ENCODE results near the gene CRBN. TPM values are rescaled to one million over a fixed set of nuclear protein-coding genes. Genes with fewer than 3 reads are reported as not detected.

CRBN gene
- 10 to 100 TPM; 35.2 to 40.2 TPM for total RNA-seq

DNA sequence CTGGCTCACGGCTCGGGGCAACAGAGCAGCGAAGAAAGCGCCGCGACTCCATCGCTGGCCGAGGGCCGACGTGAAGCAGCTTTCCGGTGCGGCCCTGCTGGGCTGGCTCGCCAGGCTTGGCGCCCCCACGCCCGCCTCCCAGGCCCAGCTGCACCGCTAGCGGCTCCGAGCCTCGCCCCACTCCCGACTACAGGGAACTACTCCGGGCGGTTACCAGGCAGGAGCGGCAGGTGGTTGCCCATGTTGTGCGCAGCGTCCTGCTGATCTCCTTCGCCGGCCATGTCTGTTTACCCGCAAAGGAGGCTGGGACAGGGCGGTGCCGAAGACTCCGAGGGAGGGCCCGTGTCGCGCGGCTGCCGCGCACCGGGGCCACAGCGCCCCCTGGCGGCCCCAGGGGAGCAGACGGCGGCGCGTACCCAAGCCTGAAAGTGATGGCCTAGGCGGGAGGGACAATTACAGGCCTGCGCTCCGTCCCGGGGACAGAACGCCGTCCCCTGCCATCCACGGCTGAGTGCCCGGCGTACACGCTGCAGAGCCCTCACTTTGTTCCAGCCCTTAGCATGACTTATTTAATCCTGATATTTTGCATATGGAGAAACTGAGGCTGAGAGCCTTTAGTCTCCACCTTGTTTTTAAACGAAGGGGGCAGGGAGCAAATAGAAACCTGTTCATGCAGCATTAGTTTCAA is at the start of gene CRBN:
Gene CRBN, minus strand, starts transcription at position 285 of the 688 bp plus-strand sequence. Its CDS starts 4 bp downstream, at position 281.
- POLR2A ChIA-PET = no interaction called here
- CTCF ChIA-PET = interaction anchor here (0.8 to 1.1 kb wide), 2 partner anchors 9 to 10 kb away, joined by 3 read pairs; no protein-coding TSS in a partner anchor

DNA sequence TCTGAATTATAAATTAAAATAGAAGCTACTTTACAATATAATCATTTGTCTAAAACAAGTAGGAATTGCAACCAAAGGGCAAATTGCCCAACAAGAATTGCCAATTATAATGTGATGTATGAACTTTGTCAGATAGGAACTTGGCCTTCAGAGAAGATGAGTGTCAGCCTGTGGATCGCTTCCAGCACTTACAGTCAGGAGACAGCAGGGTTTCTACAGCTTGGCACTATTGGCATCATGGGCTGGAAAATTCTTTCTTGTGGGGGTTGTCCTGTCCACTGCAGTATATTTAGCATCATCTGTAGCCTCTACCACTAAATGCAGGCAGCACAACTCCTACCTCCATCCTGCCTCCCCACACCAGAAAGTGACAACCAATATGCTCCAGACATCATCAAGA is 48.1 kb upstream of the CRBN start:
- ChIA-PET POLR2A (no interaction called here), CTCF (no interaction called here)

DNA sequence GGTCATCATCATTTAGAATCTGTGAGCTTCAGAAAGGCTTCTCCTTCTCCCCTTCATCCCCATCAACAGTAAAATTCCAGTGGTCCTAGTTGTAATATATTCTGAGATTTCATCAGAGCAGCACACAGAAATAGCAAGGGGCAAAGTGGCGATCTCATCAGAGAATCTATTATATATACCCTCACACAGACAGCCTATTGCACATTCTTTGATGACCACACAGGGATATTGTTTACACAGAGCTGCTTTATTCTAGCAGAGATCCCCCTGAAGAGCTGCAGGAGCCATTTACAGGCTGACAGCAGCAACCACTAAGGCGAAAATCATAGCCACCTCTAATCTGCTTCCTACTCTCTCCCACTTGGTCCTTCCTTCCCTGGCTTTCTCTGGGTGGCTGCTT is 42.0 kb upstream of the CRBN start:
- CTCF ChIA-PET = interaction anchor here (0.9 kb wide), 1 partner anchor 30 kb away, joined by 3 read pairs; no protein-coding TSS in a partner anchor
- POLR2A ChIA-PET = no interaction called here

DNA sequence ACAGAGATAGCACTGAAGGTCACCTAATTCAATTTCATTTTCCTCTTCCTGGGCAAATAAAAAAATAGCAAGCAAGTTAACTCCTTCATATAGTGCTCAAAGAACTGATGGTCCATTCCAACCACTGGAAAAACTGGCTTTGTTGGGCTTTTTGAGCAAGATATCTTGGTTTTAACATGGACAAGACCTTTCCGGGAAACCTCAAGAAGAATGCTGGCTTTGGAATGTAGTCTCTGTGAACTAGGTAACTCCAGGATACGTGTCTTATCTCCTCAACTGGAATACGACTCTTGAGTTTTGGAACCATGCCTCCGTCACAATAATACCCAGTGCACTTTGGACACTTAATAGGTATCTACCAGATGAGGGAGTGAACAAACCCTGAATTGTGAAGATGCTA is 36.9 kb upstream of the CRBN start:
- ChIA-PET CTCF (no interaction called here), POLR2A (no interaction called here)

DNA sequence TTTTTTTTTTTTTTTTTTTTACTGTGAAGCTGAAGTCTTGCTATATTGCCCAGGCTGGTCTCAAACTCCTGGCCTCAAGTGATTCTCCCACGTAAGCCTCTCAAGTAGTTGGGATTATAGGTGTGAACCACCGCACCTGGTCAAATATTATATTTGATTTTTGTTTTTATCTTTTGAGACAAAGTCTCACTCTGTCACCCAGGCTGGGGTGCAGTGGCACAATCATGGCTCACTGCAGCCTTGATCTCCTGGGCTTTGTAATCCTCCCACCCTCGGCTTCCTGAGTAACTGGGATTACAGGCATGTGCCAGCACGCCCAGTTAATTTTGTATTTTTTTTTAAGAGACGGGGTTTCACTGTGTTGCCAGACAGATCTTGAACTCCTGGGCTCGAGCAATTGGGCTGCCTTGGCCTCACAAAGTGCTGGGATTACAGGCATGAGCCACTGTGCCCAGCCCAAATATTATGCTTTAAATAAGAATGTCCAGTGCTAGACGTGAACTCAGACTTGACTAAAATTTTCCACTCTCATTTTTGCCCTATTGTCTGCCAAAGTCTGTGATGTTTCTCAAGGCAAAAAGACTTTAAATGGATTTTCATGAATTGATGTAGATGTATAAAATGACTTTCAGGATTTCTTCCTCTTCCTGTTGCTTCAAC is 33.4 kb upstream of the CRBN start:
- ChIA-PET CTCF (no interaction called here), POLR2A (no interaction called here)

DNA sequence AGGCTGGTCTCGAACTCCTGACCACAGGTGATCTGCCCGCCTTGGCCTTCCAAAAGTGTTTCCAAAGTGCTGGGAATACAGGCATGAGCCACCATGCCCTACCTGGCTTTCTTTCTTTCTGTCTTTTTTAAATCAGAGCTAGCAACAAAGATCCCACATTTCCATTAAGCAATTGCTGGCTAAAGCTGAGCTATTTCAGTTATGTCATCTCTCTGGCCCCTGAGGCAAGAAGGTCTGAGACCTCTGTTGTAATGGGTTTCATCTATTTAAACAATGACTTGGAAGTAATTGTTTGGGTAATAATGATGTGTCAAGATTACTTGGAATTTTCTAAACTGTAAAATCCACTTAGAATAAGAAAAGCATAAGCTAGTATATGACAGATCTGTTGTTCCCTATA is 30.2 kb upstream of the CRBN start:
- CTCF ChIA-PET = no interaction called here
- POLR2A ChIA-PET = no interaction called here

DNA sequence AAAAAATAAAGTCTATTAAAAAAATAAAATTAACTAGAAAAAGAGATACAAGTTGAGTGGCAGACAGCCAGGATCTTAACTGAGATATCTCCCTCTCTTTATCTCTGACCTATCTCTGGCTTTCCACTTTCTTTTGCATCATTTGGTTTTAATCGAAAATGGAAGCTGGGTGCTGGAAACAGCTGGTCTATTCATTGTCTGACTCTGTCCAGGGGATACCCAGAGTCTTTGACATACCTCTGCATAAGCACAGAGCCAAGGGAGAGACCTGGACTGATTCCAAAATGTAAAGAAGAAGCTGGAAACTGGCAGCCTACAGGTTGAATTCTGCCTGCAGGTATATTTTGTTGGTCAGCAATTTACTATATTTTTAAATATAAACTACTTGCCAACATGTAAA is 29.6 kb upstream of the CRBN start:
- ChIA-PET CTCF (no interaction called here), POLR2A (no interaction called here)

DNA sequence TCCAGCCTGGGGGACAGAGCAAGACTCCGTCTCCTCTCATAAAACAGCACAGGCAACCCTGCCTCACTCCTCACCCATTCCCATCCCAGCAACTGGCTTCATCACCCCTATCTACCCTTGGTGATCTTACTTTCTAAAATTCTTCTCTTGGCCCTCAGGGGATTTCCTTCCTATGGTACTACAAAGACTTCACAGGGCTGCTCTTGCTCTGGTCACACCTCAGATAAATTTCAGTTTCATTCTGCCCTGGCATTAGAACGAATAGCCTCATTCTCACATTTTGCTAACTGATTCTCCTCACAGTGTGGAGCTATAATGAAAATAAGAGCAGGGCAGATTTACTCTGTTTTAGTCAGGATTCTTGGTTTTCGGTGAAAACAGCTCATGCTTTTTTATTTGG is 22.1 kb upstream of the CRBN start:
- CTCF ChIA-PET = interaction anchor here (0.9 to 1.3 kb wide), 2 partner anchors 29 to 797 kb away, joined by 3 read pairs; no protein-coding TSS in a partner anchor
- POLR2A ChIA-PET = no interaction called here

DNA sequence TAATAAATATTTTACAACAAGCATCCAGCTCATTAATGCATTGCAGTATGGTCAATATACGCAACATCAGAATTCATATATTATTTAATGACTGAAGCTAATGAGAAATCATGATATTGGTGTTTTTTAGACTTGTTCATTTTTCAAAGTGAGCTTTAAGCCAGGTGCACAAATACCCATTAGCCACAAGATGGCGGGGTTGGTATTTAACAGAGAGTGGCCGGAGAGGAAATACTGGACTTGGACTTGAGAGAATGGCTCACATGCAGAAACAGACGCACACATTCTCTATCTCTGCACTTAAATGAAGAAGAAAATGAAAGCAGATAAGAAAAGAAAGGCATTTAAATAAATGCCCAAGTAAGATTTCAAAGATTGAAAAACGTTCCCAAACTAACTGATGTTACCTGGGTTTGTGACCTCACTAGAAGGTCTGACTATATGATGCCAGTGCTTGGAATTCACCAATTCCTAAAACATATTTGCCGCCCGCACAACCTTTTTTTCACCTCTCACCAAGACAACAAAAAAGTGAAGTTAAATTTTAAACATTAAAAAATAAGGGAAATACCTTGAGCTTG is 21.2 kb upstream of the CRBN start:
- ChIA-PET POLR2A (no interaction called here), CTCF (interaction anchor here (0.9 to 1.3 kb wide), 3 partner anchors 28 to 1071 kb away, joined by 3 to 5 read pairs (median 3); no protein-coding TSS in a partner anchor)

DNA sequence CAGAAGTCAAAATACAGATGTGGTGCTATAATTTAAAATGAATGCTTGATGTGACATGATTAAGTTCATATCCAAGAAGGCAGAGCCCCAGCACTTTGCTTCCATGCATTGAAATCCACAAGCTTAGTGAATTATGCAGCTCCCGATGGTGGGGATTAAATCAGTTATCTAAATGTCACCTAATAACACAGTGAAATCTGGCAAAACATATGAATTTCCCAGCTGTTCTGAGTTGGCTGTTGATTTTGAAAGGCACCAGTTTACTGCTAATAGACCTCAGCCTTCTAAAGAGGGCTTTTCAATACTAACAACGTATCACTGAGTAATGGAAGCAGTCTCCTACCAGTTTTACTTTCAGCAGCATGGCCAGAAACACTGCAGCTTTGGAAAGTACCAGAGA is 19.8 kb upstream of the CRBN start:
- ChIA-PET CTCF (interaction anchor here (1.3 kb wide), 1 partner anchor 1072 kb away, joined by 5 read pairs; no protein-coding TSS in a partner anchor), POLR2A (no interaction called here)

DNA sequence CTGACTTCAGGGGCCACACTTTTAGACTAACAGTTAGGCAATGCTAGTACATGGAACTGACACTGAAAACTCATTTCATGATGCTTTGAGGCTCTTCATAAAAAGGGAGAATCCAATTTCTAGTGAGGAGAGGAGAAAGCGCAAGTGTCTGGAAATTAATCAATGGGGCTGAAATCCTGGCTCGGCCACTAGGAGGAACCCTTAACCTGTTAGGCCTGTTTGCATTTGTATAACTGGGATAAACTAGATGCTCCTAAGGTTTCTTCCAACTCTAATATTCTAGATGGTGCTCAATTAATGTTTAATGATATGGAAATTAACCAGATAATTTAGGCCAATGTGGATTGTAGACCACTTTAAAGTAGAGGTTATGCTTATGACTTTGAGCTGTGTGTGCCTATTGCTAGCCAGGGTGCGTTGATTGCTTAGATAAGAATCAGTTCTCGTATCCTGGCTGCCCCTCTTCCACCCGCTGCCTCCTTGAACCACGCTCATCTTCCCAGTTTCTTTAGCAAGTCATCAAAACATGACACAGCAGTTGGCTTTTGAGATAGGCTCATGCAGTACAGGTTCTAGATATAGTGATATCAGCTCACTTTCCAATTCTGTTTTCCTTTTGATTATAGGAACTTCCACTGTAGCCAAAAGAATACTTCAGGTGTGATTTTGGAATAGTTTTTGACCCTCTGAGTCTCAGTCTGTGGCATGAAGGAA is 16.8 kb upstream of the CRBN start:
- ChIA-PET POLR2A (no interaction called here), CTCF (no interaction called here)

DNA sequence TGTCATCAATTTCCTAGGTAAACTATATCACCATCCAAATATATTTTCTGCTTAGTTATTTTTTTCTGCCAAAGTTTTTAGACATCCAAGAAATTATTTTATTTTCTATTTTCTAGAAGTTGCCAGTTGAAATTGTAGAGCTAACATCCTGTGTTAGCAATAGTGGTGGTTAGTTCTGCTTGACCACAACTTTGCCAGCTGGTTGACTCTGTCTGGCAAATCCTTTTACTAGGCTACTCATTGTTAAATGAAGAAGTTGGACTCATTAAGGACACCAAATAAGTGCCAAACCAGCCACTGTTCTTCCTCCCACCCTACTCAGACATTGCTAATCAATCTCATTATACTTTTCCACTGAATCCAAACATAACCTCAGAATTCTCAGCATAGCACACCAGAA is 15.4 kb upstream of the CRBN start:
- ChIA-PET POLR2A (no interaction called here), CTCF (no interaction called here)

DNA sequence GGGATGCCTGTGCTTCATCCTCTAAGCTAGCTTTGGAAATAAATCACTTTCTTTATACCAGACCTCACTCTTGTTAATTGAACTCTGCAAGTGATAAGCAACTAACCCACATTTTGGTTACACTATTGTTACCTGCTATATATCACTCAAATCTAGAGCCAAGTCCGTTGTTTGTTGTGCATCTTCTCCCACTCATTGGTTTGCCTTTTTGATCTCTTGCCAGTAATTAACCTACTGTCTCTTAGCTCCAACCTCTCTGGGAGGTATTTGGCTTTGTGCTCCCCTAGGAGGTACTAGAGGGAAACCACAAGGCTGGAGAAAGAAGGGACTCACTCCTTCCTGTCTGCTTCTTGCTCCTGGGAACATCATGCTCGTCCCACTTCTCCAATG is 12.8 kb upstream of the CRBN start:
- ChIA-PET POLR2A (no interaction called here), CTCF (interaction anchor here (0.6 kb wide), 1 partner anchor 1098 kb away, joined by 3 read pairs; no protein-coding TSS in a partner anchor)

DNA sequence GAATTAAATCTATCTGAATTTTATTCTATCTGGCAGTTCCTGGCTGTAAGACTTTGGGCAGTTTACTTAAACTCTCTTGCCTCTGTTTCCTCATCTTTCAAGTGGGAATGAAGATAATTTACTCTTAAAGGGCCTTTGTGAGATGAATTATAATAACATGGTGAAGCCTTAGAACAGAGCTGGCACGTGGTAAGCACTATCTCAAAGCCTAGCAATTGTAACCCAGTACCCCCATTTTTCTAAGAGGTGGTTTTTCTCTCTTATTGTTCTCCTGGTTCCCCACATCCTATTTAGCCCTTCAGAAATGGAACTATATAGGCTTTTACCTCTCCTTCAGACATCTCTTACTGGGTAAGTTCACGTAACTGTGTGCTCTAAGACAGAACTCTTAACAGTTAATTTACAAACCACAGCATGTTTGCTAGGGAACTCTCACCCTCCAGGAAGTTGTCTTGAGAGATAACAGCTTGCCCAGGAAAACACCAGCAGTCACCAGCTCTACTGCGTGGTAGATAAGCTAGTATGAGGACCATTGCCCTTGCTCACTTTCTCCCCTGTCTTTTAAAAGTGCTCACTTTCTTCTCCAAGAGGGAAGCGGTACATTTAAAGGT is 12.3 kb upstream of the CRBN start:
- ChIA-PET POLR2A (no interaction called here), CTCF (interaction anchor here (0.6 kb wide), 1 partner anchor 1099 kb away, joined by 3 read pairs; no protein-coding TSS in a partner anchor)

DNA sequence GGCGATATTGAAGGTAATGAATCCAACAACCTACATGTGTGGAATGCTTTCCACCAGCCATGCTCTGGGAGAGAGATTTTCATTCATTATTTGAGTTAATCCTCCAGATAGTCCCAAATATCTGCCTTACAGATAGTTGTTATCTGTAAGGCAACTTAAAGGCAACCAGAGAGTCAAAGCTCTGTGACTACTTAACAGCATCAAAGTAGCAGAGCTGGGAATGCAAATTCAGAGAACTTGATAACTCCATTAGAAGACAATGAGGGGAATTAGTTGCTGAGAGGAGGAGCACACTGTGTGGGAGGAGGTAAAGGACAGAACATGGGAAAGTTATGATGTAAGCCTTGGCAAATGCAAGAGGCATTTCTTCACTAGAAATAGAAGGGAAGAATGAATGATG is 10.5 kb upstream of the CRBN start:
- ChIA-PET POLR2A (no interaction called here), CTCF (no interaction called here)

DNA sequence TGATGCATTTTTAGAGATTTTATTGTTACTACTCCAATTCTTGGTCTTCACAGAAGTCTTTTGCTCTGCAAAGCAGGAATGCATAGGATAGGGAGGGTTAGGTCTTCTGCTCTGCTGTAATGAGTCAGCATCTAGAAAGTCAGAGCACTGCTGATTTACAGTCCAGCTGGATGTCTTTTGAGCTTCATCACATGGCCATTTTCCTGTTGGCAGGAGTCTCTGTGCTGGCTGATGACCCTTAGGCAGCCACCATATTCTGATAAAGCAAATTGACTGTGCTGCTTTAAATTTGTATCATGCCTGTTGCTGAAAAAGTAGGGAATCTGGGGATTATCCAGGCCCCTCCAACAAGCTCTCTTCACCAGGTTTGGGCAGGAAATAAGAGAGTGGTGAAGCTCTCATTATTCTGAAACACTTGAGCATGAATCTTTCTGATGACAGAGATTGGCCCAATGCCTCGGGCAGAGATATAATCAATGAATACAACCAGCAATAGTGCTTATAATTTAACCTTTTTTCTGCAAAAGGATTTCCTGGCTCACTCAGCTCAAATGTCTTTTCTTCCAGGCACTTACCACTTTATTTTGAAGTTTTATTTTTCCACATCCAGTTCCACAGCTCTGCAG is 9.7 kb upstream of the CRBN start:
- POLR2A ChIA-PET = no interaction called here

DNA sequence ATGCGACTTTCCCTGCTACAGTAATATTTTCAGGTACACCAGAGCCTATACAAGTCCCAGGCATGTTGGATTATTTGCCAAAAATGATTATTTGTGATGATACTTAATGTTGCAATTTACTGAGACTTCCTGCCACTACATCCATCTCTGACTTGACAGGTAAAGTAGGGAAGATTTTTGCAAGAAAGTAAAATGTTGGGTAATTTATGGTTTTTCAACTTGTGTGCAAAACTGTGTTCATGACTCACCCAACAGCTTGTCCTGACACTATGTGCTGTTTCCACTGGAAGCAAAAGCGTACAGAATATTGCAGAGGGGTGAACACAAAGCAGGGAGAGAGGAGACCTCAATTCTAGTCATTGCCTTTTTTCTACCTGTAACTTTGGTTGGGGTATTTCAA is 5.4 kb upstream of the CRBN start:
- ChIA-PET POLR2A (no interaction called here), CTCF (no interaction called here)

More for the DNA sequence above, 9.7 kb upstream of the CRBN start:
- CTCF ChIA-PET = interaction anchor here (1.2 kb wide), 1 partner anchor 10 kb away, joined by 3 read pairs; the partner anchor contains the start of gene CRBN

DNA sequence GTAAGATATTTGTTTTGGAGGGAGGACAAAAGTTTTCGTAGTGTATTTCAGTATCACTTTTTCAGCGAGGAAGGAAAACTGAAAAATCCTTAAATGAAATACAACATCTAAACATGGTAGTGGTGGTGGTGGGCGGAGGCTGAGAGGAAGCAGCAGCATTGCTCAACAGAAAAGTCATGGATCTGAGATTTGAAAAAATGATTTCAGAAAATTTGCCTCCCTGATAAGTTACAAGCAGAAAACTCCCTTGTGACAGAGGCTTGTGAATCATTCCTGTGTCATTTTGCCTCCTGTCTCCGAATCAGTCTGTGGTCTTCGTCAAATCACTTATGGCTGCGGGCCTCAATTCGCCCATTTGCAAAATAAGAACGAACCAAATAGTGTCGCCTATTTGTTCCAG is 965 bp upstream of the CRBN start:
- ChIA-PET CTCF (no interaction called here), POLR2A (no interaction called here)

Measured in activated CD8-positive, alpha-beta memory T cell treated with anti-CD3 and anti-CD28 coated beads for 36 hours (primary cell).